HG02678 (cell line): Measurements from ENCODE around the gene KLHDC4.
"Not testable (repeated sequence)": the region's sequence is repeated elsewhere in the genome, so short reads cannot be mapped to it uniquely, and the experiment has no call there.

Experiments
- ATAC-seq: cut with Tn5 transposase; IDR thresholded peaks from one replicate; pipeline ENCODE4 v1.9.1; 2021; ENCODE audit warnings: mild to moderate bottlenecking, moderate library complexity; ENCODE audit not compliant: unreplicated experiment

The KLHDC4 gene

DNA sequence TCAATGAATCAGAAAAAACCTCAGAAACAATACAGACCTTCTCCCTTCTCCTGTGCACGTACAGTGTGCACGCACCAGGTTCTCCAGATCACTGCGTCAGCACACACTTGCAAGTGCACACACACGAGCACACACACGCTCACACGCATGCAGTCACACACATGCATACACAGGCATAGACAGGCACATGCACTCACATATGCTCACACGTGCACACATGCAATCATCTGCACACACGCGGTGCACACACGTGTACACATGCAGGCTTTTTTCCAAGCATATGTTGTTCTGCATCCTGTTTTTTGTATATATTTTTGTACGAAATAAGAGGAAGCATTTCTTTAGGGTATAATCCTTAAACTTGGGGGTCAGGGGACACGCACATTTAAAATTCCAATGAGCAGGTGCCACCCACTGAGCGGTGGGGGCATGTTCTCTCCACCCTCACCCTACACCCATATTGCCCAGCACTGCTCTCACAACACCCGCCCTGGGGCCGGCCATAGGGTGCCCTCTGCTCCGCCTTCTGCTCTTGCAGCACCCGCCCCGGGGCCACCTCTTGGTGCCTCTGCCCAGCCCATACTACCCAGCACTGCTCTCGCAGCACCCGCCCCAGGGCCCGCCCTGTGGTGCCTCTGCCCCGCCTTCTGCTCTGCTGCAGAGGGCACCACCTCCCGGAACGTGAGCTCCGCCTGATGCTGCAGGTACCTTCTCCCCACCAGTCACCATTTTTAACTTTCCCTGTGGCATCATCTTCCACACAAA lies 20.9 kb downstream of the KLHDC4 start:
- no peak for ATAC-seq

DNA sequence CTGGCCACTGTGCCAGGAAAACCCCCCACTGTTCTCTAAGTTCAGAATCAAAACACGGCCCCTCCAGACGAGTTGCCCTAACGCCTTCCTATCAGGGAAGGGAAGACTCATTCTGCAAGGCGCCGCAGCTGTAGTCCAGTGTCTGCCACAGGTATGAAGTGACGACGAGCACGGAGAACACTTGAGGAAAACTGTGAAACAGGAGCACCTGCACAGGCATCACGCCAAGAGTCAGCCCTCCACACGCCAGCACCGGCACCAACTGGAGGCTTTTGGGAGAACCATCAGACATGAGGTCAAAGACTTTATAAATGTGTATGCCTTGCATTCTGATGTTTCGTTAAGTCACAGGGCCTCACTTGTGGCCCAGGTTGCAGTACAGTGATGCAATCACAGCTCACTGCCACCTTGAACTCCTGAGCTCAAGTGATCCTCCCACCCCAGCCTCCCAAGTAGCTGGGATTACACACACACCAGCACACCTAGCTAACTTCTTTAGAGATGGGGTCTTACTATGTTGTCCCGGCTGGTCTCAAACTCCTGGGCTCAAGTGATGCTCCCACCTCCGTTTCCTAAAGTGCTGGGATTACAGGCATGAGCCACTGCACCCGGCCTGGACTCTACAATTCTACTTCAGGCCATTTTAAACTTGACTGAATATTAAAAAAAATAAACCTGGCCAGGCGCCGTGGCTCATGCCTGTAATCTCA lies 22.9 kb downstream of the KLHDC4 start:
- no peak for ATAC-seq

DNA sequence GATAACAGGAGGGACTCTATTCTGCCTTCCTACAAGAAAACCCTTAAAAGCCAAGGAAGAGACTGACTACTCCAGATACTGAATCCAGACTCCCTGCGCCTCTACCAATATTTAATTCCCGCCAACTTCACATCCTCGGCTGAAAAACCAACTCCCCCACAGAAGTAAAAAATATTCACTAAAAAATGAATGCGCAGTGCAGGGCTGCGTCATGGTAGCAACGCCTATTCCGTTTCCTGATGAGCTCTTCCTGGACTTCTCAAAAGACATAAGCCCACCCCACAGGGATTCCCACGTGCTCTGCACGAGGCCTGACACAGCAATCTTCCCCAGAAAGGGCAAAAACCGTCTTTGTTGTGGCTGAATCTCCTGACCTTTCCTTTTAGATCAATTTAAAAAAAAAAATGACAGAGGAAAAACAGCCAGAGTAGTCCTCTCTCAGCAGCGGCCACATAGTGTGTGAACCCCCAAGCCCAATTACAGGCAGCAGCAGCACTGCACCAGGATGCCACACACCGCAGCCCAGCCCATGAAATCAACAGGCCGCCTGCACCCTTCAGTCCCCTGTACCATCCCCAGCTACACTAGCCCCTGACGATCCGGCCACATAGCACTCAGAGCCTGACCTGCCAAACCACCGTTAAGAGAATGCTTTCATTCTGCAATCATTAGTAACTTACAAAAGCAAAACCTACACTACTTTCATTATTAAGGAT lies 23.9 kb downstream of the KLHDC4 start:
- no peak for ATAC-seq

DNA sequence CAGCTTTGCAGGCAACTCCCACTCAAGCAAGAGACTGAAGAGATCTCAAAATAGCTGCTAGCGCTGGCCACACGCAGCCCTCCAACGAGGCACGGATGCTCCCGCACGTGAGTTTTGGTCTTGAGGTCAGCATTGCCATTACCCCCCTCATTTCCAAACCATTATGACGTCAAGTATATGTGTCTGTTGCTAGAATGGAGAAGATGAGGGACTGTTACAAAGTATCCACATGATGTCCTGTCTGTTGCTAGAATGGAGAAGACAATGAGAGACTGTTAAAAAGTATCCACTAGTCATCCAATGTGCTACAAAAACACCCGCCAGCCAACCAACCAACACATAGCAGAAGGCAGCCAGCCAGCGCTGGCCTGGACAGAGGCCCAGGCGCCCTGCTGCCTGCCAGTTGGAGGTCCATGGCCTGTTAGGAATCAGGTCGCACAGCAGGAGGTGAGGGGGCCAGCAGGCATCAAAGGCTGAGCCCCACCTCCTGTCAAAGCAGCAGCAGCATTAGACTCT lies 24.8 kb downstream of the KLHDC4 start:
- no peak for ATAC-seq

DNA sequence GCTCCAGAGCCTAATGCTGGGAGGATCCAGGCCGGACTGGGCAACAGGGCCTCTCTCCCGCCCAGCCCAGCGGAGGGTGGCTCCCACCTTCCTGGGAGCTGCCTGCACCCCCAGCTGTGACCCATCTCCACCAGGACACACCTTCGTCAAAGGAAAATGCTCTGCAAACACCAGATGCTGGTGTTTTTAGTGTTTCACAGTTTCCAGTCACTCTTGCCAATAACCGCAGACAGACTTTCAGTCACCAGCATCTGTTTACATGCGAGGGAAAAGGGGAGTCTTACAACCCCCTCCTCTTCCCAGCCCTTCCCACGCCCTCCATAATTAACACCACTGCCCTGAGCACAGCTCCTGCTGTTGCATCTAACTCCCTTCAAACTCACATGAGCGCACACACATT lies 25.3 kb downstream of the KLHDC4 start:
- no peak for ATAC-seq

DNA sequence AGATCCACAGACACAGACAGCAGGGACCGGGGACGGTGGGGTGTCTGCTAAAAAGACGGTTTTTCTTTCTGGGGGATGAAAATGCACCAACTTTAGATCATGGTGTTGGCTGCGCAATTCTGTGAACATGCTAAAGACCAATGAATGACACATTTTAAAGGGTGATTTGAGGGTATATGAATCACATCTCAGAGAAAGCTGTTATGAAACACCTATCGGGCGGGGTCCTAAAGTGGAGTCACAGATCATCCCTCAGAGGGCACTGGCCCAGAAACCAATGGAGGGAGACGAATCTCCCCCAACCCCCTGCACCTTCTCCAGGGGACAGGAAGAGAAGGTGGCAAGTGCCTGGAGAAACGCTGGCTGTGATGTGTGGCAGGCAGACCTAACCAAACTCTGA lies 26.0 kb downstream of the KLHDC4 start:
- ATAC-seq: no peak

DNA sequence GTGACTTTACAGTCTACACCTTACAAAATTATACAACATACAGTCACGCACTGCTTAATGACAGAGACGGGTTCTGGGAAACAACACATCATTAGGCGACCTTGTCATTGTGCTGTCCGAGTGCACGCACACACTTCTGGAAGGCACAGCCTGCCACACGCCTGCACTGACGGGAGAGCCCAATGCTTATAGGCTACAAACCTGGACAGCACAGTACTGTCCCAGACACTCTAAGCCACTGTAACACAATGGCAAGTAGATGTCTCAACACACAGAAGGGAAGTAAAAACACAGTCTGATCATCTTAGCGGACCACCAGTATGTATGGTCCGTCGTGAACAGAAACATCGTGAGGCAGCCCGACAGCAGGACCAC lies 29.8 kb downstream of the KLHDC4 start:
- ATAC-seq: no peak

DNA sequence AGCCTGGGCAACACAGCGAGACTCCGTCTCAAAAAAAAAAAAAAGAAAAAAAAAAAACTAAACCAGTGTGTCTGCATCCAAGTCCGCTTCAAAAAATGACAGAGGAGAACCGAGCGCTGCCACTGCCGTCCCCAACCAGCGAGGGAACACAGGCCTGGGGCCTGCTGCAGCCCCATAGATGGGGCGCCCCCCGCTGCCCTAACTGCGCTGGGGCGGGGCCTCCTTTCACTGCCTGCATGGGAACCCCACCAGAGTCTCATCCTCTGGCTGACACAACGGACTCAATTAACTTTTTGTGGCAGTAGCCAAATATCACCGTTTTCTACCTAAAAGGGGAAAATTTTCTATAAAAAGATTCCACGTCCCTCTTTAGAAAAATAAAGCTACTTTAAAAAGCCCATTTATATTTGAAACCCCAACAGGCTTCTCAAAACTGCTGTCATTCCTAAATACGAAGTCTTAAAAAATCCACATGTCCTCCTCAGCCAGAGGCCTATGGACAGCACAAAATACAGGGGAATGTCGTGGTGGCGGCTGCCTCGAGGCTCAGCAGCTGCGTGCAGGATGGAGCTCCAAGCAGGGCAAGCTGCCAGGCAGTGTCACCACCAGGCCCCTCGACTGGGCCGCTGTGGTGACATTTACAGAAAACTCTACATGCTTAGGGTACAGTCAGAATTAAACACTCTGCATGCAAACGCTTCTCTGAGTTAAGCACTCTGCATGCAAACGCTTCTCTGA lies 30.3 kb downstream of the KLHDC4 start:
- ATAC-seq: no peak

DNA sequence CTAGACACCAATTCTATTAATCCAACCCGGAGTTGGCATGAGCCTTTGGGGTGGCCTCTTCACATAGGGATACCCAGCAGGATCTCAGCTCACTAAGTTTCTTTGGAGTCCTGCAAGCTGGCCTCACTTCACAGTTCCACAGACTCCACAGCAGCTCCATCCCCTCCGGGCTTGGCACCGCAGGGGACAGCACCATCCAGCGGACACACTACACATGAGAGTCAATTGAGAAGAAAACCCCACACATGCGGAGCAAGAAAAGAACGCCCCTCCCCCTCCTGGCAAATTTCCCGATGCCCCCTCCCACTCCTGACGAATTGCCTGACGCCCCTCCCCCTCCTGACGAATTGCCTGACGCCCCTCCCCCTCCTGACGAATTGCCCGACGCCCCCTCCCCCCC lies 31.1 kb downstream of the KLHDC4 start:
- ATAC-seq: no peak

DNA sequence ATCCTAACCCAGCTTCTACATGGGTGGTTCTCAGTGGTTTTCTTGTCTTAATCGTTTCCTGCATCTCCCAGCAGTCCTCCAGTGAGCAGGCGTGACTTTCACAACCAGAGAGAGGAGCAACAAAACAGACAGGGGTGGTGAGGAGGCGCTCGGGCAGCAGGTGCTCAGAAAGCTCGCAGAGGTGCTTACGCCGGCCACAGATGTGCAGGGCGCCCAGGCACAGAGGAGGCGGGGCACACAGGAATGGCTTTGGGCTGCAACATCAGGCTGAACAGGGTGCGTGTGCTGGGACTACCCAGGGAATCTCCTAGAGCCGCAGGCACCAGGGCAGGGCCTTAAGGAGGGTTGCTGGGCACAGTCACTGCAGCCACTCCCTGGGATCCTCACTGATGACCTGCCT lies 32.6 kb downstream of the KLHDC4 start:
- ATAC-seq: no peak

DNA sequence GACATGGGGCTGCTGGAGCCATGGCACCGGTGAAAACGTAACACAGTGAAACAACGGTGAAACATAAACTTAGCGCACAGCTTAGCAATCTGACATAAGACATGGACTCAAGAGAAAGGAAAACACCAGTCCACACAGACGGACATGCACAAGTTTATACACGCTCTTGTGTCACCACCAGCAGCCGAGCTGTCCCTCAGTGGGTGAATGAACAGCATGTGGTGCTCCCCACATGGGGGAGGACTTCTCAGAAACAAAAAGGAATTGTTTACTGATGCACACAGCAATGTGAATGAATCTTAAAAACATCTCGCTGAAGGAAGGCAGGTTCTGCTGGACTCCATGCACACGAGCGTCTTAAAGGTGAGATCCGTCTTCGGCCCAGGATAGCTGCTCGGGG lies 34.2 kb downstream of the KLHDC4 start:
- no peak for ATAC-seq

DNA sequence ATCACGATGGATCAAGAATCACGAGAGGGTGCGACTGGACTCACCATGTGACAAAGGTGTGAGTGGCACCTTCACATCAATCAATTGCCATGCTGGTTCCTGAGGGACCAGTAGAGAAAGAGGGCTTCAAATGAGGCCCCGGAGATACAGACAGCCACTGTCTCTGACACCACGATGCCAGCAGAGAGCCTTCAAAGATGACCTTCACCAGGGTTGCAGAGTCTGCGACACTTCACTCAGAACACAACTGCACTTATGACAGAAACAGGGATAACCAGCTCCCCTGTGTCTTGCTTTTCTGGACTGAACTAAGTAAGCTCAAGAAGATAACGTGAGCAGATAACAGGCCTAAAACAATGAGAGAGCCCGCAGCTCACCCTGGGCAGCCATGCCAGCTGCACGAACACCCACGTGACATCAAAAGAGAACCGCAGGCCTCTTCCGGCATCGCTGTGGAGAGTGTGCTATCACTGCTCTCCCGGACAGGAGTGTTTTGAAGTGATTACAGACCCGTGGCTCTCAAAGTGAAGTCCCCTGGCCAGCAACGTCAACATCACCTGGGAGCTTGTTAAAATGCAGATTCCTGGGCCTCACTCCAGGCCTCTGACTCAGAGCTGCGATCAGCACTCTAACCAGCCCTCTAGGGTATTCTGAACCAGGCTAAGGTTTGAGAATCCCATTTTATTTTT lies 36.4 kb downstream of the KLHDC4 start:
- no peak for ATAC-seq

DNA sequence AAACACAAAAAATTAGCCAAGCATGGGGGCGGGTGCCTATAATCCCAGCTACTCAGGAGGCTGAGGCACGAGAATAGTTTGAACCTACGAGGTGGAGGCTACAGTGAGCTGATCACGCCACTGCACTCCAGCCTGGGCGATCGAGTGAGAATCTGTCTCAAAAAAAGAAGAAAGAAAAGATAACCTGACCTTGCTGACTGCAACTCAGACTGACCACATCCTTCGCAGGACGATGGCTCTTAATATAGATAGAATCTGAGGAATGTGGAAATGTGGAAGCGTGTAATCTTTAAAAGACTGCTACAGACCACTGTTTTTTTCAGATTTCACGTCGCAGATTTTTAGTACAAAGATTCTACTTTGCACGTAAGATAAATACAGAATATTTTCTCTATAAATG lies 37.8 kb downstream of the KLHDC4 start:
- no peak for ATAC-seq

DNA sequence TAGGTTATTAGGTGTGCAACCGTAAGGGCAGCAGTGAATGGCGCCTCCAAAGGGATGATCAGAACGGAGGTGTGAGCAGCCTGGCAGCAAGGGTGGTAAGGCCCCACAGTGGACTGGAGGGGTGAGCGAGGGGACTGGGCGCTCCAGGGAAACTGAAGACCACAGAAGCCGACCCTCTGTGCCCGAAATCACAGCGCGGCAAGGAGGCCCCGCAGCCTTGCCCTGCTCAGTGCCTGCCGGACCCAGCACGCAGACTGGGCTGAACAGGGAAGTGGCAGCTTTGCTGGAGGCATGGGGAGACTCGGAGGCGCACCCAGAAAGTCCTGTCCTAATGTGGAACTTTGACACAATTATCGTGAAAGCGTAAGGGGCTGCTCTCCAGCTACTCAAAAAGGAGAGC lies 38.4 kb downstream of the KLHDC4 start:
- no peak for ATAC-seq

DNA sequence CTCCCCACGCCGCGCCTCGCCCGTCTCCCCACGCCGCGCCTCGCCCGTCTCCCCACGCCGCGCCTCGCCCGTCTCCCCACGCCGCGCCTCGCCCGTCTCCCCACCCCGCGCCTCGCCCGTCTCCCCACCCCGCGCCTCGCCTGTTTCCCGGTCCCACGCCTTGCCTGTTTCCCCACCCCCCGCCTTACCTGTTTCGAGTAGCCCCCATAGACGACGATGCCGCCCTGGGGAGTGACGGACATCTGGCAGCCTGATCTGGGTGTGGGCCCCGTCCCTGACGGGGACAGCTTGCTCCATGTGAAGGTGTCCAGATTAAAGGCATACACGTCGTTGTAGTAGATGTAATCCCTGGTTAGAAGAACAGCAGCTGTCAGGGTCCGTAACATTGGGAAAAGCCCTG lies 39.2 kb downstream of the KLHDC4 start:
- ATAC-seq: not testable (repeated sequence)

DNA sequence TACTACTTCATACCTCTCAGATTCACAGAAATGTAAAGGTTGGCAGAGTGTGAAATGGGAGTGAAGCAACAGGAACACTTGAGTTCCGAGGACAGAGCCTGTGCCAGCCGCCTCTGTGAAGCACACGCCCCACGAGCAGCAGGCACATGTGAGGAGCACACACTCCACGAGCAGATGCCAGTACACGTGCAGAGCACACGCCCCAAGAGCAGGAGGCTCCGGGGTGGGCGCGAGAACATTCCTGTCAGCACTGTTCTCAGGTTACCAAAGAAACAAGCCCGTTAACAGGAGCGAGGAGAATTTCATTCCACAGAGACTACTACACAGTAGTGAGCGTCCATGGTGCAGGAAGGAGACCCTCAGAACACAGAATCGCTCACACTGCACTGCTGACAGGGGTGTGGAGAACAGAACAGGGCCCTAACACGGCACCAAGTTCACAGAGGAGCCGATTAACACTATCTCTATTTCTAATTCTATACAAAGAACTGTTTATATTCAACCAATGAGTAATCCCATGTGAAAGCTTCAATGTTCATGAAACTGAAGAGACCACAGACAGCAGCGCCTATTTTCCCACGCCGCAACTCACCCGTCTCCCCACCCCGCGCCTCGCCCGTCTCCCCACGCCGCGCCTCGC lies 40.1 kb downstream of the KLHDC4 start:
- no peak for ATAC-seq

DNA sequence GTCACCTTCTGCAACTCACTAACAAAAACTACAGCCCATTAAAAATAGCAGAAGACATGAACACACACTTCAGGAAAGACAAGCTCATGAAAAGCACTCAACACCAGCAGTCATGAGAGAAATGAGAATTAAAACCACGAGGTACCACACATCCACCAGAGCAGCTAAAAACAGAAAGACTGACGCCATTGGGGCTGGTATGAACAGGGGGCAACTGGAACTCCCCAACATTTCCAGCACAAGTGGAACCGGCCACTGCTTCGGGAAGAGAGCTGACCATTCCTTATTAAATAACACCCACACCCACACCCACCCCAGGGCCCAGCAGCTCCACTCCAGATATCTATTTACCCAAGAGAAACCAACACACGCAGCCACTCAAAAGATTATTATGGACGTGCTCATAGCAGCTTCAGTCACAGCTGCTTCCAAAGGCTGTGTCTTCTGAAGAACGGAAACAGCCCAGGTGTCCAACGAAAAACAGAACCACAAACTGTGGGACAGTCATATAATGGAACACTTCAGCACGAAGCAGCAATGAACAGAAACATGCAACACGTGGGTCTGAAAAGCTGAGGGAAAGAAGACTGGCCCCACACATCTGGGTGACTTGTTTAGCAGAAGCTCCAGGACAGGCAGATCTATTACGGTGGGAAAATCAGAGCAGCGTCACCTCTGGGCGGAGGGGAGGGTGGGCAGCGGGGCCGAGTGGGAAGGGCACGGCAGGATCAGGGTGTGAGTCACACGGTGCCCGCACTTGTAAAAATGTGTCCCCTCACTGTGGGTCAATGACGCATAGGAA lies 41.1 kb downstream of the KLHDC4 start:
- ATAC-seq: no peak

DNA sequence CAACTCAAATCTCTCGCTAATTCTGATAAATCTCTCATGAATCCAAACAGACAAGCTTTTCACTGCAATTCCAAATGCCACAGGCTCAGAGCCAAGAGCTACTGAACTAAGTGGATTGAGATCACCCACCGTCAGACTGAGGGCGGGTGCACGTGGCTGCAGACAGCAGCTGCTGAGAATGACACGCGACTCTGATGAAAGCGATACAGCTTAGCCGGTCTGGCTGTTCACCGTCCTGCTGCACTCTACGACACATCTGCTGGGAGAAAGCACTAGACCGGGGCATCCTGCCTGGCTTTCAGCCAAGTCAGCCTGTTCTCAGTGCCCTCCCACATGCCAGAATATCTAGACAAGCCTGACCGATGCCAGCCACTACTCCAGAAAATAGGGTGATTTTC lies 42.6 kb downstream of the KLHDC4 start:
- ATAC-seq: peak; percentile 72

DNA sequence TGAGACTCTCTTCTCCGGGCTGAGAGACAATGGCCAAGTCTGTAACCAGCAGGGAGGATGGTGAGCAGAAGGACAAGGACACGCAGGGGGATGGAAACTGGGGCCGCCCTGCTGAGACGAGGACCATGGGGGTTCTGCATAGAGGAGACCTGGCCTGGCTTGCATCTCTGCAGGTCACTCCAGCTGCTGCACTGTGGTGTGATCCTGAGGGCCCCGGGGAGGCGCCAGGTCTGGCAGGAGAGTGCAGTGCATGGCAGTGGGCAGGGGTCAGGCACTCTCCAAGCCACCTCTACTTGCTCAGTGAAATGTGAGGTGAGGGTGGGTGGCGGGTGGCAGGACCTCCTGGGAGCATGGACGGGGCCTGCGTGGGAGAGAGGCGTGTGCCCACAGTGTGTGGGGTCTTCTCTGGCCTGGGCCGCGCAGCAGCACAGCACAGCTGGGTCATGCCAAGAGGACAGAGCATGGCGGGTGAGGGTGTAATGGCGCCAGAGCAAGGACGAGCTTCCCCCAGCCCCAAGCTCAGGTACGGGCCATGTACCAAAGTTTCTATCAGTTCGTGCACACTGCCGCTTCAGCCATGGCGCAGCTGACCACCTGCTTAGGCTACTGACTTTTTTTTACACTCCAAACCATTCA lies 43.1 kb downstream of the KLHDC4 start:
- no peak for ATAC-seq
